Endothelial cell of umbilical vein (primary cell): ENCODE data around the gene PRPH. TPM values are rescaled to one million over a fixed set of nuclear protein-coding genes. Genes with fewer than 3 reads are reported as not detected.

Experiments used
- BruUV-seq: library from RNA; stranded (reverse); fragments of 400-500 nt; replicated peaks from 2 replicates; lab custom pipeline; 2021; lab: Mats Ljungman, UMichigan
- CTCF ChIA-PET: fragments of 300-600, 350-600 bp; sonication (Branson Sonifier 250); formaldehyde crosslinking; loops from one replicate; lab custom pipeline; 2021; ENCODE audit warnings: antibody characterized with exemption, inconsistent platforms; lab: Charles Lee
- POLR2A ChIA-PET: fragments of 300-600, 350-600 bp; sonication (Branson Sonifier 250); formaldehyde crosslinking; loops from one replicate; lab custom pipeline; 2021; ENCODE audit warnings: antibody characterized with exemption, inconsistent platforms; lab: Charles Lee
- DNase-seq: peaks from one replicate; pipeline ENCODE4 v3.0.0-alpha.2; 2011; ENCODE audit warnings: low read depth, low spot score
- FAIRE-seq: peaks from 2 replicates; lab custom pipeline; 2011; peaks lifted over from hg19 to GRCh38; lab: Jason Lieb, UNC
- H2AFZ ChIP-seq: 2 replicates; pipeline ENCODE4 v1.6.0; 2012; ENCODE audit warnings: low read depth, low read length, control low read depth, inconsistent platforms
- H3K27ac ChIP-seq: 2 replicates; pipeline ENCODE4 v1.5.1; 2011; ENCODE audit warnings: low read depth, mild to moderate bottlenecking, control low read depth, low read length, moderate library complexity; ENCODE audit not compliant: insufficient read depth
- H3K27me3 ChIP-seq, 2 experiments: 2 replicates each; pipeline versions ENCODE4 v1.6.0 to v1.6.1; 2011; ENCODE audit warnings: low read length in 2 of 2, mixed read lengths in 1 of 2; ENCODE audit not compliant: control insufficient read depth in 2 of 2, insufficient read depth in 2 of 2
- H3K36me3 ChIP-seq, 2 experiments: 2 replicates in 1 of 2; 3 replicates in 1 of 2; pipeline ENCODE4 v1.5.1; 2011; ENCODE audit warnings: low read length in 2 of 2, mild to moderate bottlenecking in 1 of 2, moderate library complexity in 1 of 2; ENCODE audit not compliant: control insufficient read depth in 2 of 2, insufficient read depth in 2 of 2; ENCODE audit errors: extremely low read depth in 1 of 2
- H3K4me1 ChIP-seq: 3 replicates; pipeline ENCODE4 v1.5.1; 2011; ENCODE audit warnings: mild to moderate bottlenecking, low read length; ENCODE audit not compliant: control insufficient read depth, insufficient read depth; ENCODE audit errors: extremely low read depth
- H3K4me2 ChIP-seq: 2 replicates; pipeline ENCODE4 v1.6.1; 2011; ENCODE audit warnings: low read length, control low read depth, mixed read lengths; ENCODE audit not compliant: insufficient read depth
- H3K4me3 ChIP-seq, 3 experiments: fragments of 200-600 bp in 1 of 3; sonication (generic), shearing (Covaris generic) in 1 of 3; replicated peaks in 1 of 3; 2 replicates each; pipeline ENCODE4 v1.5.1; 2011 to 2016; ENCODE audit warnings: control low read depth in 3 of 3, low read length in 3 of 3, mild to moderate bottlenecking in 2 of 3, inconsistent platforms in 1 of 3, low read depth in 1 of 3, moderate library complexity in 1 of 3; ENCODE audit not compliant: insufficient read depth in 1 of 3
- H3K79me2 ChIP-seq: 2 replicates; pipeline ENCODE4 v1.6.0; 2012; ENCODE audit warnings: low read length, inconsistent platforms; ENCODE audit not compliant: control insufficient read depth, insufficient read depth
- H3K9ac ChIP-seq: replicated peaks from 2 replicates; pipeline ENCODE3; 2011; ENCODE audit warnings: low read length, control low read depth; ENCODE audit not compliant: insufficient read depth; ENCODE audit errors: extremely low read depth
- H3K9me1 ChIP-seq: replicated peaks from 3 replicates; pipeline ENCODE4 v1.6.0; 2011; ENCODE audit warnings: mild to moderate bottlenecking, low read length; ENCODE audit not compliant: control insufficient read depth, insufficient read depth; ENCODE audit errors: extremely low read depth
- H3K9me3 ChIP-seq: replicated peaks from 2 replicates; pipeline ENCODE4 v1.5.1; 2012; ENCODE audit warnings: low read length, inconsistent platforms; ENCODE audit not compliant: control insufficient read depth, insufficient read depth
- H4K20me1 ChIP-seq: replicated peaks from 2 replicates; pipeline ENCODE3; 2011; ENCODE audit warnings: mild to moderate bottlenecking, low read length; ENCODE audit not compliant: control insufficient read depth, insufficient read depth; ENCODE audit errors: extremely low read depth
- CTCF ChIP-seq, 2 donors: IDR thresholded peaks; 1 replicate in 1 of 2; 2 replicates in 1 of 2; pipeline ENCODE4 v1.5.1; 2011; ENCODE audit warnings: low read length in 2 of 2, mild to moderate bottlenecking in 2 of 2, moderate library complexity in 2 of 2, control low read depth in 1 of 2, inconsistent platforms in 1 of 2, low read depth in 1 of 2; ENCODE audit not compliant: insufficient read depth in 1 of 2; ENCODE audit errors: extremely low read depth in 1 of 2
- EZH2 ChIP-seq: IDR thresholded peaks from 2 replicates; pipeline ENCODE4 v1.6.1; 2012; ENCODE audit warnings: borderline replicate concordance, low read depth, mild to moderate bottlenecking, moderate library complexity, low read length, inconsistent platforms; ENCODE audit not compliant: severe bottlenecking
- FOS ChIP-seq: IDR thresholded peaks from 2 replicates; pipeline ENCODE4 v1.6.1; 2011; ENCODE audit warnings: mild to moderate bottlenecking, low read length, moderate library complexity, borderline replicate concordance; ENCODE audit not compliant: insufficient read depth
- GATA2 ChIP-seq: IDR thresholded peaks from 2 replicates; pipeline ENCODE4 v1.7.0; 2011; ENCODE audit warnings: low read depth, mild to moderate bottlenecking, moderate library complexity, mixed read lengths, low read length; ENCODE audit not compliant: insufficient read length, insufficient read depth
- JUN ChIP-seq: IDR thresholded peaks from 2 replicates; pipeline ENCODE4 v1.6.1; 2011; ENCODE audit warnings: borderline replicate concordance, low read depth; ENCODE audit not compliant: insufficient read length, insufficient read depth
- MAX ChIP-seq: IDR thresholded peaks from 2 replicates; pipeline ENCODE4 v1.6.1; 2011; ENCODE audit not compliant: insufficient read depth, insufficient read length
- MYC ChIP-seq: IDR thresholded peaks from one replicate; pipeline ENCODE4 v1.6.1; 2011; ENCODE audit warnings: mild to moderate bottlenecking, low read depth, low read length
- POLR2A ChIP-seq: IDR thresholded peaks from 2 replicates; pipeline ENCODE4 v1.6.1; 2012; ENCODE audit warnings: low read depth, mild to moderate bottlenecking, control low read depth, low read length
- POLR2AphosphoS5 ChIP-seq: IDR thresholded peaks from 2 replicates; pipeline ENCODE4 v1.6.1; 2012; ENCODE audit warnings: low read depth, mild to moderate bottlenecking, control low read depth, low read length, moderate library complexity; ENCODE audit not compliant: insufficient read depth
- dilution Hi-C: fragments of 300-500 bp; cut with MboI; formaldehyde crosslinking; loops from one replicate; pipeline ENCODE4 v1.15.0; 2019; ENCODE audit warnings: low sequenced_read_pairs; ENCODE audit not compliant: extremely low pct_ligation_motif_present
- intact Hi-C: fragments of 100-400 bp; cut with micrococcal nuclease; formaldehyde crosslinking; loops from one replicate; pipeline ENCODE4 v1.10.0; 2022
- polyA plus RNA-seq, 4 experiments: library from polyadenylated mRNA; depleted of rRNA in 3 of 4; stranded (reverse) in 3 of 4; unstranded in 1 of 4; fragments of >200 nt; gene quantifications; 2 replicates each; pipeline versions ENCODE4 v1.2.1 to v1.2.3, GENCODE V29; 2011 to 2012; ENCODE audit warnings: missing spikeins in 1 of 4
- total RNA-seq: library from RNA; stranded (reverse); gene quantifications from 2 replicates; pipeline ENCODE4 v1.2.3, GENCODE V29; 2021

PRPH gene
- total and polyA plus RNA-seq, 2 donors (not counting 3 experiments of a cell fraction or from before 2014, with no cell fraction given) = not detected

GRCh38 chr12:49332441-49332861 lies 37.5 kb downstream of the PRPH start:
- no peak overlapping the region for H3K27ac ChIP-seq
- H3K9me3 ChIP-seq = no peaks in the 10 kb centered on the region
- peaks cover 4% of the 10 kb centered on the region in 2 experiments for H3K36me3 ChIP-seq
- no peaks in the 10 kb centered on the region for H4K20me1 ChIP-seq
- H2AFZ ChIP-seq = no peak overlapping the region
- FAIRE-seq (no peak), DNase-seq (no peak)
- H3K4me3 ChIP-seq = no peak overlapping the region
- CTCF ChIA-PET = interaction anchor here (1.0 to 9.0 kb wide), 23 partner anchors 10 to 305 kb away, joined by 3 to 280 read pairs (median 7); partner anchors contain the start of genes DNAJC22 and TROAP
- H3K4me1 ChIP-seq = no peaks in the 10 kb centered on the region
- dilution Hi-C loops (no loop called here), intact Hi-C loops (no loop called here)
- POLR2A ChIA-PET = interaction anchor here (0.6 to 0.9 kb wide), 2 partner anchors 10 to 19 kb away, joined by 3 to 4 read pairs; partner anchors contain the start of gene TROAP
- no peaks in the 10 kb centered on the region for H3K9me1 ChIP-seq
- H3K9ac ChIP-seq = no peak overlapping the region
- no TSS peak for BruUV-seq
- no peak overlapping the region for H3K4me2 ChIP-seq
- peaks cover 37 to 39% of the 10 kb centered on the region in 2 experiments for H3K27me3 ChIP-seq
- H3K79me2 ChIP-seq = no peaks in the 10 kb centered on the region
- TF ChIP-seq JUN (no peak), MYC (no peak), EZH2 (no peak), FOS (no peak), GATA2 (no peak), CTCF (IDR thresholded peaks at IDR 0.05; ENCODE audit: extremely low read depth in 1 of 2, insufficient read depth in 1 of 2, low read depth in 1 of 2, low read length in 2 of 2) (no peak), POLR2AphosphoS5 (no peak), POLR2A (no peak), MAX (no peak)
